Neural cell (in vitro differentiated cells): Measurements from ENCODE around the gene IL18BP. TPM values are rescaled to one million over a fixed set of nuclear protein-coding genes. Genes with fewer than 3 reads are reported as not detected.

Experiments
- H2AFZ ChIP-seq: fragments of 200-600, 300-800 bp; sonication (generic), shearing (Covaris generic); 2 replicates; pipeline ENCODE4 v1.6.0; 2014; ENCODE audit warnings: low read depth, mild to moderate bottlenecking, antibody characterized with exemption, low read length, moderate library complexity
- H3F3A ChIP-seq: fragments of 200-600 bp; shearing (Covaris generic); 2 replicates; pipeline ENCODE4 v1.6.1; 2016; ENCODE audit warnings: mild to moderate bottlenecking, moderate library complexity, mixed read lengths, antibody characterized with exemption, low read length; ENCODE audit not compliant: insufficient read depth, poor library complexity, severe bottlenecking
- H3K27ac ChIP-seq: fragments of 200-600, 300-800 bp; sonication (generic), shearing (Covaris generic); 2 replicates; pipeline ENCODE4 v1.5.1; 2014; ENCODE audit warnings: mild to moderate bottlenecking, low read length, moderate library complexity
- H3K27me3 ChIP-seq: fragments of 300-800, 200-600 bp; sonication (generic), shearing (Covaris generic); 2 replicates; pipeline ENCODE4 v1.6.0; 2014; ENCODE audit warnings: mild to moderate bottlenecking, low read depth, low read length, moderate library complexity; ENCODE audit not compliant: insufficient read depth
- H3K36me3 ChIP-seq: fragments of 300-800, 200-600 bp; sonication (generic), shearing (Covaris generic); 2 replicates; pipeline ENCODE4 v1.5.1; 2014; ENCODE audit warnings: mild to moderate bottlenecking, antibody characterized with exemption, low read length, moderate library complexity; ENCODE audit not compliant: insufficient read depth
- H3K4me2 ChIP-seq: fragments of 300-800, 200-600 bp; sonication (generic), shearing (Covaris generic); 2 replicates; pipeline ENCODE4 v1.6.0; 2014; ENCODE audit warnings: mild to moderate bottlenecking, low read length
- H3K4me3 ChIP-seq: fragments of 300-800, 200-600 bp; sonication (generic), shearing (Covaris generic); 2 replicates; pipeline ENCODE4 v1.5.1; 2014; ENCODE audit warnings: mild to moderate bottlenecking, low read length, moderate library complexity
- H3K79me2 ChIP-seq: fragments of 200-600 bp; shearing (Covaris generic); replicated peaks from 2 replicates; pipeline ENCODE4 v1.6.0; 2014; ENCODE audit warnings: mild to moderate bottlenecking, low read length, moderate library complexity; ENCODE audit not compliant: insufficient read depth
- H3K9ac ChIP-seq: fragments of 300-800, 200-600 bp; sonication (generic), shearing (Covaris generic); 2 replicates; pipeline ENCODE4 v1.6.1; 2016; ENCODE audit warnings: mild to moderate bottlenecking, low read length, mixed read lengths
- H3K9me2 ChIP-seq: fragments of 200-600 bp; shearing (Covaris generic); 2 replicates; pipeline ENCODE4 v1.6.1; 2016; ENCODE audit warnings: mild to moderate bottlenecking, low read length, mixed read lengths; ENCODE audit not compliant: insufficient read depth
- H3K9me3 ChIP-seq: fragments of 200-600, 300-800 bp; sonication (generic), shearing (Covaris generic); 2 replicates; pipeline ENCODE4 v1.6.1; 2016; ENCODE audit warnings: mild to moderate bottlenecking, mixed run types, low read length, moderate library complexity, mixed read lengths
- H4K20me1 ChIP-seq: fragments of 200-600 bp; shearing (Covaris generic); 2 replicates; pipeline ENCODE4 v1.6.1; 2016; ENCODE audit warnings: mild to moderate bottlenecking, mixed run types; ENCODE audit not compliant: insufficient read depth
- EP300 ChIP-seq: fragments of 450-650 bp; conservative IDR thresholded peaks from 2 replicates; pipeline ENCODE4 v1.6.1; 2014; ENCODE audit warnings: antibody characterized with exemption, mild to moderate bottlenecking, moderate library complexity; ENCODE audit not compliant: poor library complexity, severe bottlenecking
- EZH2 ChIP-seq: fragments of 200-600, 300-800 bp; shearing (Covaris generic), sonication (generic); IDR thresholded peaks from 2 replicates; pipeline ENCODE4 v1.6.1; 2014; ENCODE audit warnings: antibody characterized with exemption, low read length, borderline replicate concordance, mild to moderate bottlenecking; ENCODE audit not compliant: insufficient read depth, poor library complexity, severe bottlenecking
- MXI1 ChIP-seq: fragments of 450-650 bp; conservative IDR thresholded peaks from 2 replicates; pipeline ENCODE4 v1.6.1; 2014; ENCODE audit warnings: antibody characterized with exemption, mild to moderate bottlenecking; ENCODE audit not compliant: poor library complexity, severe bottlenecking
- POLR2AphosphoS5 ChIP-seq: IDR thresholded peaks from 2 replicates; pipeline ENCODE4 v1.6.1; 2012
- RAD21 ChIP-seq: fragments of 450-650 bp; conservative IDR thresholded peaks from 2 replicates; pipeline ENCODE4 v1.6.1; 2014; ENCODE audit warnings: antibody characterized with exemption, mild to moderate bottlenecking, moderate library complexity
- SMC3 ChIP-seq: fragments of 450-650 bp; conservative IDR thresholded peaks from 2 replicates; pipeline ENCODE4 v1.6.1; 2014; ENCODE audit warnings: antibody characterized with exemption, mild to moderate bottlenecking, moderate library complexity; ENCODE audit not compliant: poor library complexity
- TAF1 ChIP-seq: IDR thresholded peaks from 2 replicates; pipeline ENCODE4 v1.6.1; 2012; ENCODE audit warnings: low read depth
- polyA plus RNA-seq: library from polyadenylated mRNA; depleted of rRNA; stranded (reverse); fragments of >200 nt; gene quantifications from 2 replicates; pipeline ENCODE4 v1.2.3, GENCODE V29; 2014
- TF ChIP-seq, protein P1 (sequence below): IDR thresholded peaks from 2 replicates; pipeline ENCODE4 v1.6.1; 2012; ENCODE audit warnings: borderline replicate concordance
- TF ChIP-seq, protein P2 (sequence below): fragments of 450-650 bp; IDR thresholded peaks from 2 replicates; pipeline ENCODE4 v1.5.1; 2014; ENCODE audit warnings: antibody characterized with exemption, mild to moderate bottlenecking, moderate library complexity; ENCODE audit not compliant: poor library complexity, severe bottlenecking

The IL18BP gene
- polyA plus RNA-seq, 1 donor from 2014 or later = 3.1 TPM

DNA sequence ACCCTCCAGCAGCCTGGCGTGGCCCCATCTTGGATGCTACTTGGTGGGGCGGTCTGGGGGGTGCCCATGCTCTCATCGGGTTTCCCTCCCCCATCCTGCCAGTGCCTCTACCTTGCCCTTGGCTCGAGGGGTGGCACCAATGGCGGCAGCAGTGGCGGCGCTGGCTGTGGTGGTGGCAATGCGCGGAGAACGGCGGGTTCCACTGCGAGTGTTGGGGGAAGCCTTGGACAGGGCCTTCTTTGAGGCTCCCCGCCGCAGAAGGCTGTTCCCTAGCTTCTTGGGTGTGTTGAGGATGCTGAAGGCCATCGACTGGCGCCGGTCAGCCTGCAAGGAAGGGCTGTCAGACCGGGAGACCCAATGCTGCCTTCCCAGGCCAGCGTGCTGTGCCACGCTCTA lies 5.1 kb downstream of the IL18BP start:
- Histone ChIP-seq H3K27ac (no peak overlapping the region), H3K9me2 (no peaks in the 10 kb centered on the region), H3K79me2 (no peaks in the 10 kb centered on the region), H3K27me3 (no peaks in the 10 kb centered on the region), H3K36me3 (peaks cover 7% of the 10 kb centered on the region), H3K4me3 (no peak overlapping the region), H3K9ac (no peak overlapping the region), H3K4me2 (no peak overlapping the region), H2AFZ (no peak overlapping the region), H3K9me3 (no peaks in the 10 kb centered on the region), H3F3A (no peaks in the 10 kb centered on the region), H4K20me1 (no peaks in the 10 kb centered on the region)
- TF ChIP-seq, protein P1, sequence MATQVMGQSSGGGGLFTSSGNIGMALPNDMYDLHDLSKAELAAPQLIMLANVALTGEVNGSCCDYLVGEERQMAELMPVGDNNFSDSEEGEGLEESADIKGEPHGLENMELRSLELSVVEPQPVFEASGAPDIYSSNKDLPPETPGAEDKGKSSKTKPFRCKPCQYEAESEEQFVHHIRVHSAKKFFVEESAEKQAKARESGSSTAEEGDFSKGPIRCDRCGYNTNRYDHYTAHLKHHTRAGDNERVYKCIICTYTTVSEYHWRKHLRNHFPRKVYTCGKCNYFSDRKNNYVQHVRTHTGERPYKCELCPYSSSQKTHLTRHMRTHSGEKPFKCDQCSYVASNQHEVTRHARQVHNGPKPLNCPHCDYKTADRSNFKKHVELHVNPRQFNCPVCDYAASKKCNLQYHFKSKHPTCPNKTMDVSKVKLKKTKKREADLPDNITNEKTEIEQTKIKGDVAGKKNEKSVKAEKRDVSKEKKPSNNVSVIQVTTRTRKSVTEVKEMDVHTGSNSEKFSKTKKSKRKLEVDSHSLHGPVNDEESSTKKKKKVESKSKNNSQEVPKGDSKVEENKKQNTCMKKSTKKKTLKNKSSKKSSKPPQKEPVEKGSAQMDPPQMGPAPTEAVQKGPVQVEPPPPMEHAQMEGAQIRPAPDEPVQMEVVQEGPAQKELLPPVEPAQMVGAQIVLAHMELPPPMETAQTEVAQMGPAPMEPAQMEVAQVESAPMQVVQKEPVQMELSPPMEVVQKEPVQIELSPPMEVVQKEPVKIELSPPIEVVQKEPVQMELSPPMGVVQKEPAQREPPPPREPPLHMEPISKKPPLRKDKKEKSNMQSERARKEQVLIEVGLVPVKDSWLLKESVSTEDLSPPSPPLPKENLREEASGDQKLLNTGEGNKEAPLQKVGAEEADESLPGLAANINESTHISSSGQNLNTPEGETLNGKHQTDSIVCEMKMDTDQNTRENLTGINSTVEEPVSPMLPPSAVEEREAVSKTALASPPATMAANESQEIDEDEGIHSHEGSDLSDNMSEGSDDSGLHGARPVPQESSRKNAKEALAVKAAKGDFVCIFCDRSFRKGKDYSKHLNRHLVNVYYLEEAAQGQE = no peak
- TF ChIP-seq, protein P2, sequence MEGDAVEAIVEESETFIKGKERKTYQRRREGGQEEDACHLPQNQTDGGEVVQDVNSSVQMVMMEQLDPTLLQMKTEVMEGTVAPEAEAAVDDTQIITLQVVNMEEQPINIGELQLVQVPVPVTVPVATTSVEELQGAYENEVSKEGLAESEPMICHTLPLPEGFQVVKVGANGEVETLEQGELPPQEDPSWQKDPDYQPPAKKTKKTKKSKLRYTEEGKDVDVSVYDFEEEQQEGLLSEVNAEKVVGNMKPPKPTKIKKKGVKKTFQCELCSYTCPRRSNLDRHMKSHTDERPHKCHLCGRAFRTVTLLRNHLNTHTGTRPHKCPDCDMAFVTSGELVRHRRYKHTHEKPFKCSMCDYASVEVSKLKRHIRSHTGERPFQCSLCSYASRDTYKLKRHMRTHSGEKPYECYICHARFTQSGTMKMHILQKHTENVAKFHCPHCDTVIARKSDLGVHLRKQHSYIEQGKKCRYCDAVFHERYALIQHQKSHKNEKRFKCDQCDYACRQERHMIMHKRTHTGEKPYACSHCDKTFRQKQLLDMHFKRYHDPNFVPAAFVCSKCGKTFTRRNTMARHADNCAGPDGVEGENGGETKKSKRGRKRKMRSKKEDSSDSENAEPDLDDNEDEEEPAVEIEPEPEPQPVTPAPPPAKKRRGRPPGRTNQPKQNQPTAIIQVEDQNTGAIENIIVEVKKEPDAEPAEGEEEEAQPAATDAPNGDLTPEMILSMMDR = no peak
- no peak for TF ChIP-seq RAD21
- no peak for TF ChIP-seq EZH2
- TF ChIP-seq SMC3 = no peak
- TF ChIP-seq EP300 = no peak
- no peak for TF ChIP-seq TAF1
- TF ChIP-seq MXI1 = no peak
- no peak for TF ChIP-seq POLR2AphosphoS5

DNA sequence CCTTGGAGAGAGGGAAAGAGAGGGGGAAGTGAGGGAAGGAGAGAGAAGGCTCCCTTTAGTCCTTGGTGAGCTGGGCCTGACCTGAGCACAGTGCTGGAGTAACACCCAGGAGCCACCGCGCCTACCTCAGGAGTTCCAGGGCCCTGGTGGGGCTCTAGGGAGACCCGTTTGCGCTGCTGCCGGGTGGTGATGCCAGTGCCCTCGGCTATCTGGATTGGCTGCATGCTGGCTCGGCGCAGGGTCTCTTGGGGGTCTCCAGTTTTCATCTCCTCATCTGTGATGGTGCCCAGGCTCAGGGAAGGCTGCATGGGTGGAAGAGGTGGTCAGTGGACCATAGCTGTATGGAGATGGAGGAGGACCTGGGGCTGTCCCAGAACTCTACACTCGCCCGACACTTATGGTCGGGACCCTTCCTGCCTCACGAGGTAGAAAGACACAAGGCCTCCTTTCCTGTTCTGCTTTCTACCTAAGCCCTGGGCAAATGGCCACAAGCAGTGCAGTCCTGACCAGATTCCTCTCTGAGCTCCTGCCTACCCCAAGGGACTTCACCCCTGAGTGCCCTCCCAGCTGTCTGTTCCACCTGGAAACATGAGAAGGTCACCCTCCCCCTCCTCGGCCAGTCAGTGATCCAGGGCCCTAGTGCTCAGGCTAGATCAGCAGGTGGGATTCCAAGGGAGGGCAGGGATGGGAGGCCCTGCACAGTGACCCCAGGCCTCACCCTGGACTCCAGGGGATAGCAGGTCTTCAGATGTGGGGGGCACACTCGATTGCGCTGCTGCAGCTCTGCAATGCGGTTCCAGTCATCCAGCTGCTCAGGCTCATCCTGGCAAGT lies 6.0 kb downstream of the IL18BP start:
- Histone ChIP-seq H3K4me2 (no peak overlapping the region), H3K27ac (no peak overlapping the region), H3F3A (no peaks in the 10 kb centered on the region), H3K9me3 (no peaks in the 10 kb centered on the region), H3K9ac (no peak overlapping the region), H3K9me2 (no peaks in the 10 kb centered on the region), H3K4me3 (no peak overlapping the region), H2AFZ (no peak overlapping the region), H3K36me3 (peaks cover 7% of the 10 kb centered on the region), H4K20me1 (no peaks in the 10 kb centered on the region), H3K27me3 (no peaks in the 10 kb centered on the region), H3K79me2 (no peaks in the 10 kb centered on the region)
- TF ChIP-seq POLR2AphosphoS5 = no peak
- TF ChIP-seq TAF1 = no peak
- TF ChIP-seq, protein P2 = no peak
- no peak for TF ChIP-seq EZH2
